Tibial artery (tissue), 4 donors: ENCODE results near the gene KRTAP6-3.

Source experiments
- DNase-seq, 2 donors: peaks; one replicate each; pipeline ENCODE4 v3.0.0-alpha.2; 2019
- H3K27ac ChIP-seq, 2 donors: fragments of 200-600 bp; sonication (generic) in 1 of 2; 1 replicate in 1 of 2; 2 replicates in 1 of 2; pipeline ENCODE4 v1.5.1; 2018 to 2019; ENCODE audit warnings: mild to moderate bottlenecking in 1 of 2
- H3K27me3 ChIP-seq, 2 donors: fragments of 200-600 bp; sonication (generic) in 1 of 2; one replicate each; pipeline versions ENCODE4 v1.5.1 to v1.6.0; 2016 to 2019
- H3K36me3 ChIP-seq, 3 donors: fragments of 200-600 bp; sonication (generic) in 2 of 3; one replicate each; pipeline ENCODE4 v1.5.1; 2016 to 2019; ENCODE audit warnings: mild to moderate bottlenecking in 2 of 3
- H3K4me1 ChIP-seq, 4 donors: fragments of 200-600 bp; sonication (generic) in 2 of 4; 1 replicate in 3 of 4; 2 replicates in 1 of 4; pipeline ENCODE4 v1.5.1; 2016 to 2019
- H3K4me3 ChIP-seq, 2 donors: fragments of 200-600 bp; sonication (generic) in 1 of 2; 1 replicate in 1 of 2; 2 replicates in 1 of 2; pipeline ENCODE4 v1.5.1; 2018 to 2019; ENCODE audit warnings: mild to moderate bottlenecking in 2 of 2
- H3K9me3 ChIP-seq, 3 donors: fragments of 200-600 bp; sonication (generic) in 1 of 3; one replicate each; pipeline ENCODE4 v1.5.1; 2016 to 2019
- CTCF ChIP-seq, 2 experiments: fragments of 200-600 bp in 1 of 2; fragments of 450-650 bp in 1 of 2; IDR thresholded peaks; one replicate each; pipeline ENCODE4 v1.5.1; 2017 to 2019; ENCODE audit warnings: antibody characterized with exemption in 2 of 2, mild to moderate bottlenecking in 1 of 2, moderate library complexity in 1 of 2
- intact Hi-C: fragments of 100-400 bp; cut with DNase I; formaldehyde crosslinking; loops from one replicate; pipeline ENCODE4 v1.15.0; 2023; ENCODE audit warnings: low total_unique reads

Gene KRTAP6-3

GRCh38 chr21:30615199-30615598 lies 23.0 kb downstream of the KRTAP6-3 start:
- H3K27ac ChIP-seq = no peak overlapping the region
- TF ChIP-seq CTCF (IDR thresholded peaks at IDR 0.05) = no peak
- no peaks in the 10 kb centered on the region for H3K9me3 ChIP-seq
- no peaks in the 10 kb centered on the region for H3K4me1 ChIP-seq
- no peak overlapping the region for H3K4me3 ChIP-seq
- intact Hi-C loops = no loop called here
- no peaks in the 10 kb centered on the region for H3K27me3 ChIP-seq
- no peak for DNase-seq
- no peaks in the 10 kb centered on the region for H3K36me3 ChIP-seq

DNA sequence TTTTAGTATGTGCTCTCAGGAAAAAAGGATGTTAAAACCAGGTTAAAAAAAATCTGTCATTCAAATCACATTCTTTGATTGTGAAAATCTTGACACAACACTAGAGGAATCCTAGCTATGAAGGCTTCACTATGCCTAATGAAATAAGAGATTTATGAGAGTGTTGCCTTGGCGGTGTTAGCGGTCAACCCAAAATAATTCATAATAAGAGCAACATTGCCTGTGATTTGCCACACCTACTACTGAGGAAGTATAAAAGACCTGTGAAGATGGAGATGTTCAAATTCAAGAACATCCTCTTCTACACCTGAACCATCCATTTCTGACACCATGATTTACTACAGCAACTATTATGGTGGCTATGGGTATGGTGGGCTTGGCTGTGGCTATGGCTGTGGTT lies 23.9 kb downstream of the KRTAP6-3 start, which contains the start of gene KRTAP20-1:
KRTAP20-1 (plus strand) TSS at position 301 of the 400 bp plus-strand sequence; CDS start at position 331, 30 bp downstream.
- no peak for TF ChIP-seq CTCF (IDR thresholded peaks at IDR 0.05)
- Histone ChIP-seq H3K36me3 (no peaks in the 10 kb centered on the region), H3K4me1 (no peaks in the 10 kb centered on the region), H3K27me3 (no peaks in the 10 kb centered on the region), H3K9me3 (no peaks in the 10 kb centered on the region), H3K4me3 (no peak within 1 kb of the TSS), H3K27ac (no peak within 1 kb of the TSS)
- no peak for DNase-seq
- intact Hi-C loops = no loop called here

DNA sequence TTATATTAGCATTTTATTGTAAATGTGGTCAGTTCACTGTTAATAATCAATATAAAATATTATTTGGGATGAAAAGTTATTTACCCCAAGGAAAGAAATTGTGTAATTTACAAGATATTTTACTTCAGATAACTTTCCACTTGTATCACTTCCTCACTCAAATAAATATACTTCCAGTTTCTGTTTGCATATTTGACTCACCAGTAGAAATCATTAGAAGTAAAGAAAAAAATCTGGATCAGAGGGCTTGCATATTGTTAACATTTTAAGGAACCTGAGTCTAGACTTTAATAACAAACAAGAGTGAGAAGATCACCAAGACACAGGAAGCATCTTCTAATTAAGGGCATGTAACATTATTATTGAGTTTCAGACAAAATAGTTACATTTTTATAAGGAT lies 27.8 kb downstream of the KRTAP6-3 start:
- Histone ChIP-seq H3K4me1 (no peaks in the 10 kb centered on the region), H3K27me3 (no peaks in the 10 kb centered on the region), H3K36me3 (no peaks in the 10 kb centered on the region), H3K4me3 (no peak overlapping the region), H3K9me3 (no peaks in the 10 kb centered on the region), H3K27ac (no peak overlapping the region)
- TF ChIP-seq CTCF (IDR thresholded peaks at IDR 0.05) = no peak
- DNase-seq = no peak
- intact Hi-C loops = no loop called here

DNA sequence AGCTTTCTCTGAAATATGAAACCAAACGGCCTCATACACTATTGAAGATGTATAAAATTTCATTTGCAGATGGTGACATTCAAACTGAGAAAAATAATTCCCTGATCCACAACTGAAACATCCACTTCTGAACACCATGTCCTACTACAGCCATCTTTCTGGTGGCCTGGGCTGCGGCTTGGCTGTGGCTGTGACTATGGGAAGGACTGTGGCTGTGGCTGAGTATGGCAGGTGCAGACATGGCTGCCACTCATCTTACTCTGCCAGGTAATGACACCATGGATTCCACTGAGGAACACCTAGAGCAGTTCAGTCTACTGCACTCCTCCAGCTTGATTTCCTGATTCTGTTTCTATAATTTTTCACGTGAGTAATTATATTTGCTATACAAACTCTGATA lies 28.3 kb downstream of the KRTAP6-3 start, which contains the start of gene KRTAP20-4:
KRTAP20-4 (plus strand) TSS at position 106 of the 400 bp plus-strand sequence.
- Histone ChIP-seq H3K36me3 (no peaks in the 10 kb centered on the region), H3K27me3 (no peaks in the 10 kb centered on the region), H3K4me1 (no peaks in the 10 kb centered on the region), H3K4me3 (no peak within 1 kb of the TSS), H3K9me3 (peaks cover 0 to 4% (median 0%) of the 10 kb centered on the region in 3 donors), H3K27ac (no peak within 1 kb of the TSS)
- TF ChIP-seq CTCF (IDR thresholded peaks at IDR 0.05) = no peak
- intact Hi-C loops = no loop called here
- DNase-seq = no peak

DNA sequence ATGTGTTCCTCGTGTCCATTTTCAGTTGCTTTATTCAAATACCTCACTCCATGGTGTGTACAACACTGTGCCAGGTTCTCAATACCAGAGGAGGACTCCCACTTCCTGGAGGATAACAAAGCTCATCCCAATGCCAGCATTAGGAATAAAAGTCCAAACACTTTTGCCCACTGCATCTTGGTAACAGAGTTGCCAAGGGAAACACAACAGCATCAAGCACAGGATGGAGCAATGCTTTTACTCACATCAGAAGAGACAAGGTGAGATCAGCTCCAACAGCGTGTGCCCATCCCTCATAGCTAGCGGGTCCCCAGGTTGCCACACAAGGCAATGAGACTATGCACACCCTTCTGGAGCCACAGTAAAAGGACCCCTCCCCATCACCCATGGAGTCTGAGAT lies 31.1 kb downstream of the KRTAP6-3 start:
- H3K27me3 ChIP-seq = no peaks in the 10 kb centered on the region
- no peak overlapping the region for H3K4me3 ChIP-seq
- intact Hi-C loops = no loop called here
- no peak for TF ChIP-seq CTCF (IDR thresholded peaks at IDR 0.05)
- DNase-seq = no peak
- H3K4me1 ChIP-seq = no peaks in the 10 kb centered on the region
- no peak overlapping the region for H3K27ac ChIP-seq
- no peaks in the 10 kb centered on the region for H3K36me3 ChIP-seq
- peaks cover 0 to 5% (median 0%) of the 10 kb centered on the region in 3 donors for H3K9me3 ChIP-seq
